ENCODE data around the gene TMEM50B.
"Not testable (repeated sequence)": the region's sequence is repeated elsewhere in the genome, so short reads cannot be mapped to it uniquely, and the experiment has no call there.

DNA sequence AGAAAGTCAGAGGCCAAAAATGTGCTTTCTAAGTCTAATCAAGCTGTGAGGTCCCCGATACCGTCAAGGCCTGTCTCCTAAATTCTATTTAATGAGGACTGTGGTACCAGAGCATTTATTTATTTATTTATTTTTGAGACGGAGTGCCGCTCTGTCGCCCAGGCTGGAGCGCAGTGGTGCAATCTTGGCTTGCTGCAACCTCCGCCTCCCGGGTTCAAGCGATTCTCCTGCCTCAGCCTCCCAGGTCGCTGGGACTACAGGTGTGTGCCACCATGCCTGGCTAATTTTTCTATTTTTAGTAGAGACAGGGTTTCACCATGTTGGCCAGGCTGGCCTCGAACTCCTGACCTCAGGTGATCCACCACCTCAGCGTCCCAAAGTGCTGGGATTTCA lies 67.3 kb downstream of the TMEM50B start:
- TF ChIP-seq, protein P1, sequence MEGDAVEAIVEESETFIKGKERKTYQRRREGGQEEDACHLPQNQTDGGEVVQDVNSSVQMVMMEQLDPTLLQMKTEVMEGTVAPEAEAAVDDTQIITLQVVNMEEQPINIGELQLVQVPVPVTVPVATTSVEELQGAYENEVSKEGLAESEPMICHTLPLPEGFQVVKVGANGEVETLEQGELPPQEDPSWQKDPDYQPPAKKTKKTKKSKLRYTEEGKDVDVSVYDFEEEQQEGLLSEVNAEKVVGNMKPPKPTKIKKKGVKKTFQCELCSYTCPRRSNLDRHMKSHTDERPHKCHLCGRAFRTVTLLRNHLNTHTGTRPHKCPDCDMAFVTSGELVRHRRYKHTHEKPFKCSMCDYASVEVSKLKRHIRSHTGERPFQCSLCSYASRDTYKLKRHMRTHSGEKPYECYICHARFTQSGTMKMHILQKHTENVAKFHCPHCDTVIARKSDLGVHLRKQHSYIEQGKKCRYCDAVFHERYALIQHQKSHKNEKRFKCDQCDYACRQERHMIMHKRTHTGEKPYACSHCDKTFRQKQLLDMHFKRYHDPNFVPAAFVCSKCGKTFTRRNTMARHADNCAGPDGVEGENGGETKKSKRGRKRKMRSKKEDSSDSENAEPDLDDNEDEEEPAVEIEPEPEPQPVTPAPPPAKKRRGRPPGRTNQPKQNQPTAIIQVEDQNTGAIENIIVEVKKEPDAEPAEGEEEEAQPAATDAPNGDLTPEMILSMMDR (IDR thresholded peaks at IDR 0.05) = not testable (repeated sequence)
- TF ChIP-seq POLR2A (IDR thresholded peaks at IDR 0.05) = not testable (repeated sequence)
